C1 segment of cervical spinal cord (tissue), 14 donors: ENCODE measurements around the gene RHOBTB3.

Experiments used
- DNase-seq, 14 donors: peaks; one replicate each; lab custom pipeline; 2025; lab: John Stamatoyannopoulos, UW

RHOBTB3 gene

DNA sequence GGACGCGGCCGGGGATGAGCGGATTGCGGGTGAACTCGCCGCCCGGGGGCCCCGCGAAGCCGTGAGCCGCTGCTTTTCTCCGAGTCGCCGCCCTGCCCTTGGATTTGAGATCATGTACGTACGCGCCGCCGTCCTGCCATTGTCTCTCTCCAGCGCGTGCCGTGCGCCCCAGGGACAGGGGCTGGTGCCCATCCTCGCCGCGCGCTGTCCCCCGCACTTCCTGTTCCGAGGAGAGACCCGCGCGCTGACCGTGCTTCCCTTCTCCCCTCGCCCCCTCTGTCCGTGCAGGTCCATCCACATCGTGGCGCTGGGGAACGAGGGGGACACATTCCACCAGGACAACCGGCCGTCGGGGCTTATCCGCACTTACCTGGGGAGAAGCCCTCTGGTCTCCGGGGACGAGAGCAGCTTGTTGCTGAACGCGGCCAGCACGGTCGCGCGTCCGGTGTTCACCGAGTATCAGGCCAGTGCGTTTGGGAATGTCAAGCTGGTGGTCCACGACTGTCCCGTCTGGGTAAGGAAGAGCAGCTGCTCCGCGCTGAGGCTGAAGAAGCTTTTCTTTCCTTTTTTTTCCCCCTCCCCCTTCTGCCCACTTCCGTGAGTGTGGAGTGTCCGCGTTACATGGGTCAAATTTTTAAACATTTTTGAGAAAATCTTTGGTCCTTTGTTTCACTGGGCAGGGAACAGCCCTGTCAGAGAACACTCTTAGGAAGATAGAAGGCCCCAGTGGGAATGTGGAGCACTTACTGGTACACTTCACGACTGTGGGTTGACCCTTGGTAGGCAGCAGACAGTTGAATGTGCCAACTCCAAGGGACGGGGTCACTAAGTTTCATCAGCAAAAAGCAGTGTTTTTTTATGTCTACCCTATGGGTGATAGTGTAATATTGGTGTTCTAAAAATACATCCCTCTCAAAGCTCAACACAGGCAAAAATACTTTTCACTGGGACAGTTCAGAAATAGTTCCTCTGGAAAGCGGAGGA lies 727 bp downstream of the RHOBTB3 start:
- DNase-seq, result peak in 13 of 14 donors; percentile 27 to 77 (median 61)

DNA sequence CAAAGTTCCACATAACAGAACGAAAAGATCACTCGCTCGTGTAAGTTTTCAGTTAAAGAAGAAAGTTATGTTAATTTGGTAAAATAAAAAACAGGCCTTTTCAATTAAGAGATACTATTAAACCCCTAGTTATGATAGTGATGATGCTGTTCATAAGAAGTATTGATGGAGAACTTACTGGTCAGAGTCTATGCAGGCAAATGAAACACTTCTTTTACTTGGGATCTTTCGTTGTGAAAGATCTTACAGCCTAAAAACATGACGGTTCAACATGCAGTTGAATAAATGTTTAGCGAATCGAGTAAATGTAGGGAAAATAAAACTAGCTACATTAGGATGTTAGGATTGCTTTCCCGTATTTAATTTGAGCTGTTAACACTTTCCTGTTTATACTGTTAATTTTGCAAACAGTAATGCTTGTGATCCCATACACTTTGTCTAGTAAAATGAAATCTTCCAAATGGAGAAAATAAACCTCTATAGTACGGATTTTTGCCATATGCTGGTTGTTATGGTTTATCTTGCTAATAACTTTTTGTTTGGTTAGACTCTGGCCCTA lies 2.0 kb downstream of the RHOBTB3 start:
- no peak for DNase-seq

DNA sequence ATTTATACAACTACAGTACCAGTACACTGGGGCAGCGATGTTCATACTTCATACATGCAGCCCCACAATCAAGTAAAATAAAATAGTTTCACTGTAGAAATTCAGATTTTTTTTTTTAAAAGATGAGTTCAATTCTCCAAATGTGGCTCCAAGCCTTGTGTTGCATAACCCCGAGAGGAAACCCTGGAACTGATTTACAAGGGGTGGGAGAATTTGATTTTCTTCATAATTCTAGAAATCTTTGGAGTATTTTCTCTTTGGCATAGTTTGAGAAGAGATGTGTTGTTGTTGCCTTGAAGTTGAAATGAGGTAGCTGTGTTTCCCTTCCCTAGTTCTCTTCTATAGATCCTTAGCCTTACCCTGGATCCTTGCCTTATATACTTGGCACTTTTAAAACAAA lies 3.1 kb downstream of the RHOBTB3 start:
- no peak for DNase-seq

DNA sequence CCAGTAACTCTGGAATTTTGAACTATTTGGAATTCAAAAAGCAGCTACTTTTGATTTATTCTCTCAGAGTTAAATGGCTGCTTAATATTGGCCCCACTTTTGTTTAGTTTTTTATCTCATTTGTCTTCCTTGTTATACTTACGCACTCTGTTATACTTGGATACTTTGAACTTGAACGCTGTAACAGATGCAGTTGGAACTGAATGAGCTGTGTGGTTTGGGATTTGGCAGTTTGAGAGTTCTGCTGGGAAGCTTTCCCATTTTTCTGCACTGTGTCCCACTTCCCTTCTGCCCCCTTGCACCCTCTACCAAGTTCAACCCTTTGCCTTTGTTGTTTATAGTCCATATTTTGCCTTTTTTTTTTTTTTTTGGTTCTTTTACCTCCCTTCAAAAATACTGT lies 3.8 kb downstream of the RHOBTB3 start:
- DNase-seq, result peak in 1 of 14 donors; percentile 5

DNA sequence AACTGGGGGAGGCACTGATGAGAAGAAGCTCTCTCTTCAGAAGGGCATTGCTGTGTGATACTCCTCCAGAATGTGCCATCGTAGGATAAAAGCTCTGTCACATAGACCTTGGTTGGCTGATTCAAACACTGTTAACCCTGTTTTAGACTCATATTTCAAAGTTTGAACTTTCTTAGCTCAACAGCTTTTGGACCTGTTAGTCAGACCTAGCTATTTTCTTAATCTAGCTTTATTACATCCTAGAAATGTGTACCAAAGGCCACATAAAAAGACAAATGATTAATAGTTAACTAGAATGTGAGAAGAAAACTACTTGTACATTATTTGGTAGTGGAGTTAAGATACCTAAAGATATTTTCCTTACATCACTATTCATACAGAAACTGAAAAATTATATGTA lies 4.3 kb downstream of the RHOBTB3 start:
- DNase-seq, result no peak

DNA sequence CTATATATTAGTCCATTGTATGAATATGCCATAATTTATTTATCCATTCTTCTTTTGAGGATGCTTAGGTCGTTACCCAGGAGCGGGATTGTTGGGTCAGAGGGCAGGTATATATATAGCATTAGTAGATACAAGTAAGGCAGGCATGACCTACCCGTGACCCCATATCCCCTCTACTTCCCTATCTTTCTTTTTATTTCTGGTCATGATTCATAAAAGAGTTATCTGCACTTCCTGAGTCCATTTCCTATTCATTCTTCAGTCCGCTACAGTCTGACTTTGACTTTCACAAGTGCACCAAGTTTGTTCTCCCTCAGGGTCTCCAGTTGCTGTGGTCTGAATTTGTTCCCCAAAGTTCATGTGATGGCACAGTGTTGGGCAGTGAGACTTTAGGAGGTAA lies 6.9 kb downstream of the RHOBTB3 start:
- DNase-seq, result no peak

DNA sequence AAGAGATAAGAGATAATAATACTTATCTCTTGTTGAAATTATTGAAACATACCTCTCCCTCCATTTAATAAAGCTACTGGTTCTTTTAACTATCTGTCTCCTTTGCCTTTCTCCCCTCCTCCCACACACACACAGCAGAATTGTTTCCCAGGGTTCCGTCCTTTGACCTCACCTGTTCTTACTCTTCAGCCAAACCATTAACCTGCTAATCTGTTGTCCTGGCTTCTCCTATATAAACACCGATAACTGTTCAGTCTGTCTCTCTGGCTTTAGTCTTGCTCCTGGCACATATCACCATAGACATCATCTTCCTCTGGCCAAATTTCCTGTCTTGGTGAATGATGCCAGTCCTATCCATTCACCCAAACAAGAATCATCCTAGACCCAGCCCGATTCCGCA lies 7.7 kb downstream of the RHOBTB3 start:
- no peak for DNase-seq

DNA sequence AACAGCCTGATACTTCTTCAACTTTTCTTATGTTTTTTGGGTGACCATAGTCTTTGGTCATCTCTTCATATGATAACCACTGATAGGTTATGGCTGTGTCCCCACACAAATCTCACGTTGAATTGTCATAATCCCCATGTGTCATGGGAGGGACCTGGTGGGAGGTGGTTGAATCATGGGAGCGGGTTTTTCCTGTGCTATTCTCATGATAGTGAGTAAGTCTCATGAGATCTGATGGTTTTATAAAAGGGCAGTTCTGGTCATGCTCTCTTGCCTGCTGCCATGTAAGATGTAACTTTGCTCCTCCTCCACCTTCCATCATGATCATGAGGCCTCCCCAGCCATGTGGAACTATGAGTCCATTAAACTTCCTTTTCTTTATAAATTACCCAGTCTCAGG lies 8.7 kb downstream of the RHOBTB3 start:
- no peak for DNase-seq

DNA sequence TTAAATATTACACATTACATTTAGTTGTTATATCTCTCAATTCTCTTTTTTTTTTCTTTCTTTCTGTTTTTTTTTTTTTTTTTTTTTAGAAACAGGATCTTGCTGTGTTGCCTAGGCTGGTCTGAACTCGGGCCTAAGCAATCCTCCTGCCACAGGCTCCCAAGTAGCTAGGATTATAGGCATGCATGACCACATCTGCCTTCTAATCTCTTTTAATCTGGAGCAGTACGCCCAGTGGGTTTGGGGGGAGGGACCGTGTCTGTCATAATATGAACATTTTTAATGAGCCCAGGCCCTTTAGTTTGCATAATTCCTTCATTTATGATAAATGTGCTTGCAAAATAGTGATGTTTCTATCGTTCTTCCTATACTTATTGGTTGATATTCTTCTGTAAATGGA lies 10.3 kb downstream of the RHOBTB3 start:
- DNase-seq, result no peak

DNA sequence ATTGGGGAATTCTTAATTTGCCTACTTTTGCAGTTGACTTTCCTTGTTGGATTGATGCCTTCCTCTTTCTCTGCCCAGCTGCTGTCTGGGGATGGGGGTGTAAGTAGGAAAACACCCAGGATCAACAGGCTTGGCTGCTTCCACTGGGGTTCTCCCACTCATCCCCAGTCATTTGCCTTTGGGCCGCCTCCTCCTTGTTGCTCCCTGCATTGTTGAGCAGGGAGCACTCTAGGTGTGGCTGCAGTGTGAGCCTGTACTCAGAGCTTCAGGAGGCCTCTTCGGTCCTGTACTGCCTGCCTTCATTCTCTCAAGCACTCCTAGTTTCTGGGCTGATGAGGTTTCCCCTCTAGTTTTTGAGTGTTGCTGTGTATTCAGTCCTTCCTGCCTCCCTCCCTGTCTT lies 12.1 kb downstream of the RHOBTB3 start:
- no peak for DNase-seq

DNA sequence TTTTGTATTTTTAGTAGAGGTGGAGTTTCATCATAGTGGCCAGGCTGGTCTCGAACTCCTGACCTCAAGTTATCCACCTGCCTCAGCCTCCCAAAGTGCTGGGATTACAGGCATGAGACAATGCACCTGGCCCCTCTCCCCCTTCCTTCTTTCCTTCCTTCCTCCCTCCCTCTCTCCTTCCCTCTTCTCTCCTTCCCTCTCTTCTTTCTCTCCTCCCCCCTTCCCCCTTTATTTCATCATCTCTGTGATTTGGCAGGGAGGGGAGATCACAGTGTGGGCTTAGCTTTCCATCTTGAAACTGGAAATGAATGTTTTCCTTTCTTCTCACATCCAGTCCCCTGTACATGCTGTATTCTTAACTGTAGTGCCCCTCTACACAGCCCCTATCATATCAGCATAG lies 12.7 kb downstream of the RHOBTB3 start:
- DNase-seq, result no peak

DNA sequence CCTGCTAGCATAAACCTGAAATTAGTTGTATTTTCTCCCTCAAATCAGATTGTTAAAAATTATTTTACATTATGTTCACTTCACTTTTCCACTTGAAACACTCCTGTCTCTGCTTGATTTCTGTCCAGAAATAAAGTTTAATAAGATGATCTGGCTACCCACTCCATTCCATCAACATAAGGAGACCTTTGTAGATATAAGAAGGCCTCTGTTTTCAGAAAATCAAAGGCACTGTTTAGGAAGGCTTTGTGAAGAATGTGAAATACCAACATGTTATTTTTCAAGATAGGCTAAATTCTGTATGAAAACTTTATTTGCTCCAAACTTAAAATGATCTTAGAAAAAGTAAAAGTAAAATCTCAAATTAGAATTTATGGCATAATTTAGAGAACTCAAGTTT lies 15.1 kb downstream of the RHOBTB3 start:
- DNase-seq, result no peak

DNA sequence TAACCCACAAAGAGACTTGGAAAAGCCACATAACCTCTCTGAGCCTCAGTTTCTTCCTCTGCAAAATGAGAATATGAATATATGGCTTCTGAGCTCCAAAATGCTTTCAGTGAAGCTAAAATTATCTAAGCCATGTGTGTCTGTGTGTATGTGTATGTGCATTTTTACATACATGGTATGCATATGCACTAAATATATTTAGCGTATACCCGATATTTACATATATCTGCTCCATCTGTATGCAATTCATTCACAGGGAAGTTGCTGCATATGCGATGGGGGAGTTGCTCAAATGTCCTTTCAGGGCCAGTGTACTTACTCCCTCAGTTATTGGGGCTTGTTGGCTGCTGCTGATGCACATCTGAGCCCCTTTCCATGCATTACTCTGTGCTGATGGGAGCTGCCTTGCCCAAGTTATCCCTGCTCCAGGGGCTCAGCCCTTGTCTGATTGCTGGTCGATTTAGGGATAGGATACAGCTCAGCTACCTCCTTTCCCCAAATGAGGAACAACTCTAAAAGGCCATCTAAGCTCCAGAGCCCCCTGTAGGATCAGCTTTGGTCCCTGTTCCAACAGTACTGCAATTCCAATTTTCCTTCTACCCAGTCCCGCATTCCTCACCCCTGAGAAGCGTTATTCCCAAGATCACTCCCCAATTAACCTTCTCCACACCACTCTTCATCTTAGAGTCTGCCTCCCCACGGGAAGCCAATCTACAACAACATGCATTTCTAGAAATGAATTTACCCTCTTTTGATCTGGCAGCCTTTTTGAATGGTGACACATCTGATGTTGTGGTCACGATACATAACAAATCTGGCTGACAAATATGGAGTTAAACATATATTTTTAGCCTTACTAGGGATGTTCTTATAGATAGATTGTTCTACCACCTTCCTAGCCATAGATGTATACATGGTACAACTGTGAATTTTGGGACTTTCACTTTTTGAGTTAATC lies 15.9 kb downstream of the RHOBTB3 start:
- no peak for DNase-seq

DNA sequence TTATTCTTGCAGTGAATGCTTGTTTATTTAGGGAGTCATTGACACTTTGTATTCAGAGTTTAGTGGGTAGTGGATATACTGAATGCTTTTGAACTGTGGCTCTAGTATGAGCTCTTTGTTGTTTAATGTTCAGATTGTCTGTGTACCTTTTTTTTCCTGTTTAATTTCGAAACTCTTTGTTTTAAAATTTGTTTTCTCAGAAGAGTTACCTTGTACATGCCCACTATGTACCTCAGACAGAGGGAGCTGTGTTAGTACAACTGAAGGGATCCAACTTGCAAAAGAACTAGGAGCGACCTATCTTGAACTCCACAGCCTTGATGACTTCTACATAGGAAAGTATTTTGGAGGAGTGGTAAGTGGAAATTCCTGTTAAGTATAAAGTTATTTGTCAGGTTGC lies 17.0 kb downstream of the RHOBTB3 start:
- no peak for DNase-seq

DNA sequence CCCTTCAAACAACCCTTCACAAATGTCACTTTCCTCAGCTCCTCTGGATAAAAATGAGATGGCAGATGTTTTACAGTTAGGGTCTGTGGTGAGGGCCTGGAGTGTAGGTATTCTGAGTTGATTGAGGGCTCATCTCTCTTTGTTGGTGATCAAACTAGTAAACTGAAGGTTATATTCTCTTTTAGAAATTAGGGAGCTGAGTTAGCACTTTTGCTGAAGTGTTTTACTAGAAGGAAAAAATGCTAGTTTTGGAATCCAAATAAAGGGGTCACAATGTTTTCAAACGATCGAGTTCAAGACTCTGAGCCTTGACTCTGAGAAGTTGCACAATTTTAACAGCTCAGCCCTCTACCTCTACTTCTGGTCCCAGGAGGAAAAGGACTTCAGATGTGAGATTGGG lies 23.4 kb downstream of the RHOBTB3 start:
- no peak for DNase-seq

DNA sequence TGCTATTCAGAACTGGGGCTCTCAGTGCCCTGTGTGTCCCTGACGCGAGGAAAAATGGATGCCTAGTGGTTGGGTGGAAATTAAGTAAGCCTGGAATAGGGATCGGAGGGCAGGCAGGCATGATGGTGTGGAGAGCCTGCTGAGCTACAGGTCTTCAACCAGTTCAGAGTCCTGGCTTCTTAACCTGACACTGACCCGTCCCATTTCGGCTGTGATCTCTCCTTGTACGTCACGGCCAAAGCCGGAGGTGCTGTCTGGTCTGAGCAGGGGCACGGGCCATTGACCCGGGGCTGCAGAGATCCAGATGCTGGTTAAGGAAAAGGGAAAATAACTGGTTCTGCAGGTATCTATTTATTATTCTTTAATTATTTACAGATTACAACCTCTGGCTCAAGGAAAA lies 27.9 kb downstream of the RHOBTB3 start:
- DNase-seq, result no peak

DNA sequence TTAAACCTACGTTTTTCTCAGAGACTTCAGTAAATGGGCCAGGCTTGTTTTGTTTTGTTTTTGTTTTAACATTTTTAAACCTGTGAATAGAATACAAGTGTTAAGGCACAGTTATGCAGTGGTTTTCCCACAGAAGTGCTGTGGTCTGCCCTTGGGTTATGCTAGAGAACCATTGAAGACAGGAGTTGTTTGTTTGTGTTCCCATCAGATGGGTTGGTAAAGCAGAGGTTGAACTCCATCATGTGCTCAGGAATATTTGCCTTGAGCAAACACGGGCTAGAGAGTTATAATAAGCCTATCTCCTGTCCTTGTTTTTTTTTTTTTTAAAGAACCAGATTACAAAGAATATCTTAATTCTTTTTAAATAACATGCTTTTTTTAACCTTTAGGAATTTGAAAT lies 28.5 kb downstream of the RHOBTB3 start:
- DNase-seq, result no peak

DNA sequence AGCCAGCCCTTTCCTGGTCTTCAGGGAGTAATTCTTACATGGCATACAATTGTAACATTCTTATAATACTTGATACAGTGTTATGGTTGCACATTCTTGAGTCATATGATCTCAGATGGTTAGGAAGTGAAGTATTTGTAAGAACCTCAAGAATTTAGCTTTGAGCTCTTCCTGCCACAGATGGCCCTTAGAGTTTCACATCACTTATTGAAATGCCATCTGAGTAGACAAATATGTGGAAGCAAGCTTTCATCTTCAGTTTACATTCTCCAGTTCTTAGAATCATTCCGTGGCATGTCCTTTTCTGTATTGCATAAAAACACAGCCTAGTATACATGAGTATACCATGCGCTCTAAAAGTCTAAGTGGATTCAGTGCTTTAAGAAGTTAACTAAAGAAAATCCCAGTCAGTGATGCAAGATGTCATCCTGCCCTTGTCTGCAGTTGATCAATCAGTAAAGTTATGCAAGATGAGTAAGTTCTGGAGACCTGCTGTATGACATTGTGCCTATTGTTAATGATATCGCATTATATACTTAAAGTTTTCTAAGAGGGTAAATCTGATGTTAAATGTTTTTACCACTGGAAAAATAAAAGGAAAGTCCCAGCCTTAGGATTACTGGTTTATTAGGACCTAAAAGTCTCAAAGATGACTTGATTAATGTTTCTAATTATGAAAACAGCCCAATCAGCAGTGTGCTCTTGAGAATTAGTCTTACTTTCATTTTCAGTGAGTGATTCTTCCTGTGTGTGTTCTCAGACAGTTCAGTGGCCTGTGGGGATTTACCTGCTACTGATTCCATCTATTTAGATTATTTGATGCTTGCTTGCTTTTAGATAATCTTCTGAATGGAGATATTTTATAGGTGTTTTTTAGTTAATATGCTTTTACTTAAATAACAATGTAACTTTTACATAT lies 29.4 kb downstream of the RHOBTB3 start:
- DNase-seq, result no peak

DNA sequence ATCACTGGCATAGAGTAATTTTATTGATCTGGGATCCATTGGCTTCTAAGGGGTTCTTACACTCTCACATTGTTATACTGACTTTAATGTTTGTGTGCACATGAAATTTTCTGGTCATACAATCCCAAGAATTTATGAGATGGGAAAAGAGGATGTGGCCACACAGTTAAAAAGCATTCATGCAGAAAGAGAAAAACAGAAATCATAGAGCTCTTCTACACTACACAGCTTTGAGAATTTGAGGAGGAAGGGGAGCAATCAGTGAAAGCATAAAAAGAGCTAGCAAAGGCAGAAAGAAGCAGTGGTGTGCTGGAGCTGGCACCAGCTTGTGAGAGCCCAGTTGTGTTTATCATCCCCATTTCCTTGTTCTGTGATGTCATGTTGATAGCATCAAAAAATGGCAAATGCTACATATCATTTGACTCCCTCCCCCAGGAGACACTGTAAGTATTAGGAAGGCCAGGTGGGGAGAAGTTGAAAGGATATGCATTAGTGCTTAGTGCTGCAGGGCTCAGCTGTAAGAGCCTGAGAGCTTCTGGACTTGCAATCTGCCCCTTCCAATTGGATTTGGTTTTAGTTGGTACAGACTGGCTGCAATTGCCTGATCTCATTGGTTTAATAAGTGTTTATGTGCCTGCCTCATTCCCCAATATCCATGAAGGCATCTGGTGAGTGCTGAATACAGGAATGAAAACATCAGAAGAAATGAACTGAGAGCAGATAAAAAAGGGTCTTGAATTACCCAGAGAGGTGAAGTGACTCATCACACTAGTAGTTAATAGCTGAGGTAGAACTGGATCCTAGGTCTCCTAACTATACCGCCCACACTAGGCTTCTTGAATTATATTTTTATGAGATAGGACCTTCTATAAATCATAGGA lies 30.9 kb downstream of the RHOBTB3 start:
- no peak for DNase-seq

DNA sequence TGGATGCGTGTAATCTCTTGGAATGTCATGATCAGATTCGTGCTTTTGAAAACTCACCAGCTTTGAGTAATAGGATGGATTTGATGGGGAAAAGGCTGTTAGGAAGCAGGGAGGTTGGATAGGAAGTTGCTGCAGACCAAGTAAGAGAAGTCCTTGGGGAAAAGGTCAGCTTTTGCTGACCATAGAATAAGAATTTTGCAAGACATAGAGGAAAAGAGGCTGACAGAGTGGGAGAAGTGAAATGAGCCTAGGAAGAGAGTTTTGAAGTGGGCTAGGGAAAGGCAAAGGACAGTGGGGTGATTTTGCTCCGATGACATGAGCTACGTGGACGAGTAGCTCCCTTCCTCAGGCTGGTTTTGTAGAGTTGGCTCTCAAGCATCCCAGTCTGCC lies 31.5 kb downstream of the RHOBTB3 start:
- DNase-seq, result no peak
